Breast epithelium (tissue), 4 donors: ENCODE data around the gene OR3A1. TPM values are rescaled to one million over a fixed set of nuclear protein-coding genes. Genes with fewer than 3 reads are reported as not detected.
"Not testable (repeated sequence)": the region's sequence is repeated elsewhere in the genome, so short reads cannot be mapped to it uniquely, and the experiment has no call there.

Experiments used
- DNase-seq, 2 donors: peaks; one replicate each; pipeline ENCODE4 v3.0.0-alpha.2; 2019; ENCODE audit warnings: low spot score in 2 of 2
- H3K27ac ChIP-seq, 2 donors: fragments of 200-600 bp; sonication (generic) in 1 of 2; one replicate each; pipeline ENCODE4 v1.5.1; 2016 to 2019; ENCODE audit warnings: mild to moderate bottlenecking in 1 of 2
- H3K27me3 ChIP-seq, 2 donors: fragments of 200-600 bp; sonication (generic) in 1 of 2; one replicate each; pipeline versions ENCODE4 v1.5.1 to v1.6.0; 2017 to 2019; ENCODE audit warnings: control low read depth in 1 of 2, mild to moderate bottlenecking in 1 of 2
- H3K36me3 ChIP-seq: fragments of 200-600 bp; one replicate; pipeline ENCODE4 v1.5.1; 2019
- H3K4me1 ChIP-seq, 2 donors: fragments of 200-600 bp; sonication (generic); one replicate each; pipeline ENCODE4 v1.5.1; 2016 to 2019; ENCODE audit warnings: control low read depth in 1 of 2
- H3K4me3 ChIP-seq, 3 donors: fragments of 200-600 bp; sonication (generic); 1 replicate in 2 of 3; 2 replicates in 1 of 3; pipeline ENCODE4 v1.5.1; 2016 to 2019; ENCODE audit warnings: mild to moderate bottlenecking in 3 of 3, moderate library complexity in 2 of 3
- H3K9me3 ChIP-seq, 2 donors: fragments of 200-600 bp; sonication (generic) in 1 of 2; one replicate each; pipeline ENCODE4 v1.5.1; 2016 to 2019; ENCODE audit warnings: control low read depth in 1 of 2
- POLR2A ChIP-seq: fragments of 450-650 bp; IDR thresholded peaks from one replicate; pipeline ENCODE4 v1.6.1; 2016; ENCODE audit warnings: antibody characterized with exemption, mild to moderate bottlenecking, moderate library complexity
- POLR2AphosphoS5 ChIP-seq, 3 donors: sonication (generic); formaldehyde crosslinking; IDR thresholded peaks; one replicate each; pipeline ENCODE4 v1.6.1; 2017; ENCODE audit warnings: antibody characterized with exemption in 3 of 3
- intact Hi-C: fragments of 100-400 bp; cut with DNase I; formaldehyde crosslinking; loops from one replicate; pipeline ENCODE4 v1.15.1; 2023; ENCODE audit warnings: low total_unique reads
- total RNA-seq, 3 donors: library from RNA; depleted of rRNA; stranded (reverse); fragments of >200 nt; gene quantifications; one replicate each; pipeline ENCODE4 v1.1.0, GENCODE V29; 2016
- TF ChIP-seq, protein P1 (sequence below), 3 donors: fragments of 450-650 bp; IDR thresholded peaks; one replicate each; pipeline ENCODE4 v1.5.1; 2016 to 2017; ENCODE audit warnings: antibody characterized with exemption in 3 of 3, mild to moderate bottlenecking in 3 of 3, moderate library complexity in 3 of 3

Gene OR3A1
- total RNA-seq, 3 donors from 2014 or later = not detected

GRCh38 chr17:3260163-3260562, 38.0 kb downstream of the OR3A1 start:
- Histone ChIP-seq H3K9me3 (no peaks in the 10 kb centered on the region), H3K27me3 (no peaks in the 10 kb centered on the region), H3K4me1 (no peaks in the 10 kb centered on the region), H3K36me3 (no peaks in the 10 kb centered on the region), H3K4me3 (no peak overlapping the region), H3K27ac (no peak overlapping the region)
- DNase-seq = no peak
- TF ChIP-seq POLR2A (no peak), POLR2AphosphoS5 (IDR thresholded peaks at IDR 0.05) (no peak)
- TF ChIP-seq, protein P1, sequence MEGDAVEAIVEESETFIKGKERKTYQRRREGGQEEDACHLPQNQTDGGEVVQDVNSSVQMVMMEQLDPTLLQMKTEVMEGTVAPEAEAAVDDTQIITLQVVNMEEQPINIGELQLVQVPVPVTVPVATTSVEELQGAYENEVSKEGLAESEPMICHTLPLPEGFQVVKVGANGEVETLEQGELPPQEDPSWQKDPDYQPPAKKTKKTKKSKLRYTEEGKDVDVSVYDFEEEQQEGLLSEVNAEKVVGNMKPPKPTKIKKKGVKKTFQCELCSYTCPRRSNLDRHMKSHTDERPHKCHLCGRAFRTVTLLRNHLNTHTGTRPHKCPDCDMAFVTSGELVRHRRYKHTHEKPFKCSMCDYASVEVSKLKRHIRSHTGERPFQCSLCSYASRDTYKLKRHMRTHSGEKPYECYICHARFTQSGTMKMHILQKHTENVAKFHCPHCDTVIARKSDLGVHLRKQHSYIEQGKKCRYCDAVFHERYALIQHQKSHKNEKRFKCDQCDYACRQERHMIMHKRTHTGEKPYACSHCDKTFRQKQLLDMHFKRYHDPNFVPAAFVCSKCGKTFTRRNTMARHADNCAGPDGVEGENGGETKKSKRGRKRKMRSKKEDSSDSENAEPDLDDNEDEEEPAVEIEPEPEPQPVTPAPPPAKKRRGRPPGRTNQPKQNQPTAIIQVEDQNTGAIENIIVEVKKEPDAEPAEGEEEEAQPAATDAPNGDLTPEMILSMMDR (IDR thresholded peaks at IDR 0.05) = no peak
- intact Hi-C loops = no loop called here

- TF ChIP-seq, protein P1 (IDR thresholded peaks at IDR 0.05) = no peak
- TF ChIP-seq POLR2A = no peak
- DNase-seq = no peak
- Histone ChIP-seq H3K4me3 (no peak overlapping the region), H3K27ac (no peak overlapping the region), H3K4me1 (no peaks in the 10 kb centered on the region), H3K9me3 (no peaks in the 10 kb centered on the region), H3K27me3 (no peaks in the 10 kb centered on the region), H3K36me3 (no peaks in the 10 kb centered on the region)
- intact Hi-C loops = no loop called here
Observed at GRCh38 chr17:3256575-3256974, 41.6 kb downstream of the OR3A1 start.

GRCh38 chr17:3249013-3249412, 49.1 kb downstream of the OR3A1 start:
- DNase-seq = not testable (repeated sequence)

DNA sequence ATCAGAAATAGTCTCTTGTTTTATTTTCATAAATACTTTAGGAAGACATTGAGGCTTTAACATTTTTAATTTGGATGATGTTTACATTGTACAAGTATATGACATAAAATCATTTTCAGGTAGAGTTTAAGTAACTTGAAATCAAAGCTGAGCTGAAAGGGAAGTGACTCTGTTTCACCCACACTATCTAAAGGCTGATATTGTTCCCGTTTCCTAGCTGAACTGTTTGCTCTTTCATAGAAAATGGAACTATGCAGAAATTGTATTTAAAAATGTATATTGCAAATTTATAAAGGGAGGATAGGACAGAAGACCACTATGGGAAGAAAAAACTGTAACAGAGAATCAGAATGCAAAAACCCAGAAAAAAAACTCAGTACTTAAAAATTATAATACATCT, 53.3 kb downstream of the OR3A1 start:
- intact Hi-C loops, H3K27me3 ChIP-seq, H3K36me3 ChIP-seq, H3K9me3 ChIP-seq, DNase-seq, H3K27ac ChIP-seq, H3K4me3 ChIP-seq, H3K4me1 ChIP-seq: not testable (repeated sequence)

More at GRCh38 chr17:3249013-3249412, 49.1 kb downstream of the OR3A1 start:
- H3K36me3 ChIP-seq, H3K4me1 ChIP-seq, H3K4me3 ChIP-seq, intact Hi-C loops, H3K27me3 ChIP-seq, H3K27ac ChIP-seq, H3K9me3 ChIP-seq: not testable (repeated sequence)

DNA sequence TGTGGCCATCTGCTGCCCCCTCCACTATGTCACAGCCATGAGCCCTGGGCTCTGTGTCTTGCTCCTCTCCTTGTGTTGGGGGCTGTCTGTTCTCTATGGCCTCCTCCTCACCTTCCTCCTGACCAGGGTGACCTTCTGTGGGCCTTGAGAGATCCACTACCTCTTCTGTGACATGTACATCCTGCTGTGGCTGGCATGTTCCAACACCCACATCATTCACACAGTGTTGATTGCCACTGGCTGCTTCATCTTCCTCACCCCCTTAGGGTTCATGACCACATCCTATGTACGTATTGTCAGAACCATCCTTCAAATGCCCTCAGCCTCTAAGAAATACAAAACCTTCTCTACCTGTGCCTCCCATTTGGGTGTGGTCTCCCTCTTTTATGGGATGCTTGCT, 57.1 kb downstream of the OR3A1 start:
- DNase-seq, H3K27me3 ChIP-seq, intact Hi-C loops, H3K9me3 ChIP-seq, H3K4me3 ChIP-seq, H3K4me1 ChIP-seq, H3K27ac ChIP-seq, H3K36me3 ChIP-seq: not testable (repeated sequence)

Other genes starting within 250 kb of the OR3A1 start
- not detected for gene OR1D5, start 234.8 kb downstream of the OR3A1 start, total RNA-seq
- not detected for gene OR1D2, start 193.9 kb downstream of the OR3A1 start, total RNA-seq
- gene OR1G1, start 170.8 kb downstream of the OR3A1 start, total RNA-seq = not detected
- gene OR1A2, start 100.8 kb downstream of the OR3A1 start, total RNA-seq = not detected
- gene OR1A1, start 90.7 kb downstream of the OR3A1 start, total RNA-seq = not detected
- not detected for gene OR3A2, start 87.9 kb upstream of the OR3A1 start, total RNA-seq
- gene OR1E1, start 100.0 kb upstream of the OR3A1 start, total RNA-seq = not detected
- gene OR3A3, start 113.0 kb upstream of the OR3A1 start, total RNA-seq = not detected
- not detected for gene OR1E2, start 135.5 kb upstream of the OR3A1 start, total RNA-seq
- under 1 TPM; 0.29 to 0.98 (median 0.80) TPM for gene SPATA22, start 173.5 kb upstream of the OR3A1 start, total RNA-seq
- 1 to 10 TPM in 2 of 3 donors, under 1 TPM in 1; 0.98 to 3.8 (median 1.6) TPM for gene ASPA, start 177.6 kb upstream of the OR3A1 start, total RNA-seq